Jurkat, Clone E6-1 (cell line): ENCODE data around the gene DERL3.

Source experiments
- DNase-seq: peaks from one replicate; pipeline ENCODE4 v3.0.0-alpha.2; 2011; ENCODE audit warnings: low read depth, low spot score
- H3K4me3 ChIP-seq: 2 replicates; pipeline ENCODE4 v1.5.1; 2011; ENCODE audit warnings: mild to moderate bottlenecking, low read length, control low read depth, moderate library complexity

The DERL3 gene

DNA sequence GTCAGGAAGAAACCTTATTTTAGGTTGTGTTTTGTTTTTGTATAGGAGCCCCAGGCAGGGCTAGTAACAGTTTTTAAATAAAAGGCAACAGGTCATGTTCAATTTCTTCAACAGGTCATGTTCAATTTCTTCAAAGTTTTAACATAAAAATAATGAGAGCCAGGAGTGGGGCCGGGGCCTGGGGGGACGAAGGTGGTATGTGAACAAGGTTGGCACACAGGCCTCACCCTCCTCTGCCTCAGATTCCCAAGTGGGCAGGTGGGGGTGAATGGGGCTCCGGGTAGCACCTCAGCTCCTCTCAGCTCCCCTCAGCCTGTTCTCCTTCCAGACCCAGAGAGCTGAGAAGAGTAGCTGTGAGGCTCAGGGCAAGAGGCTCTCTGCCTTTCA, 4.4 kb downstream of the DERL3 start:
- no peak overlapping the region for H3K4me3 ChIP-seq
- no peak for DNase-seq

DNA sequence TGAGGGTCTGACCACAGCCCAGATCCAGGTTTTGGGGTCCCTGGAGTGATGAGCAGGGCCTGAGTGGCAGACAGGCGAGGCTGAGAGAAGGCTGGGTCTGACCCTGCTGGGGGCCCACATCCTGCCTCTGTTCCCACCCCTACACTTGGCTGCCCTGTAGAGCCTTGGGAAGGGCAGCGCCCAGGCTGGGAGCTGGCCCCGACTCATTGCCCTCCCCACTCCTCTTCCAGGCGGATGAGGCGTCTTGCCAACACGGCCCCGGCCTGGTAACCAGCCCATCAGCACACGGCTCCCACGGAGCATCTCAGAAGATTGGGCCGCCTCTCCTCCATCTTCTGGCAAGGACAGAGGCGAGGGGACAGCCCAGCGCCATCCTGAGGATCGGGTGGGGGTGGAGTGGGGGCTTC, 4.9 kb downstream of the DERL3 start:
- no peak overlapping the region for H3K4me3 ChIP-seq
- DNase-seq = no peak

DNA sequence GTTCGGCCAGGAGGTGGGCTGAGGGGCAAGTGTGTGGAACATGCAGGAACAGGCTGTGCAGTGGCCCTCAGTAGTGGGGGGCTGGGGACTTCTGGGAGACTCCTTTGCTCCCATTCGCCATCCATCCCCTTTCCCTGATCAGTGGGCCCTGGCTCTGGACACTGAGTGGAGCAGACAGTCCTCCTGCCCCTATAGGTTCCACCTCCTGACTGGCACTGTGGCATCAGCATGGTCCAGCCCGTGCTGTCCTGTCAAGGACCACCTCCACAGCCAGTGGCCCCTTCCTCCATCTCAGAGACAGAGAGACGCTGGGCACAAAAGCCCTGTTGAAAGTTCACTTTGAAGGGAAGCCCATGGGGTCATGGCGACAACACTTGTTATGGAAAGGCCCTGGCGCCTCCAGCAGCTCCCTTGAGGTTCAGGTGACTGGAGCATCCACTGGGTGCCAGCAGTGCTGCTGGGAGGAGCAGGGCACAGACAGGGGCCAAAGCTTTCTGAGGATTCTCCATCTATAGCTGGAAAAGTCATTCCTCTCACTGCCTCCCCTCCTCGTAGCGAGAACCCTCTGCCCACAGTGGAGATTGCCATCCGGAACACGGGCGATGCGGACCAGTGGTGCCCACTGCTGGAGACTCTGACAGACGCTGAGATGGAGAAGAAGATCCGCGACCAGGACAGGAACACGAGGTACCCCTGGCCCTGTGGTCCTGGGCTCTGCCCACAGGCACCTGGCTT, 5.6 kb downstream of the DERL3 start:
- DNase-seq = no peak
- H3K4me3 ChIP-seq = no peak overlapping the region

DNA sequence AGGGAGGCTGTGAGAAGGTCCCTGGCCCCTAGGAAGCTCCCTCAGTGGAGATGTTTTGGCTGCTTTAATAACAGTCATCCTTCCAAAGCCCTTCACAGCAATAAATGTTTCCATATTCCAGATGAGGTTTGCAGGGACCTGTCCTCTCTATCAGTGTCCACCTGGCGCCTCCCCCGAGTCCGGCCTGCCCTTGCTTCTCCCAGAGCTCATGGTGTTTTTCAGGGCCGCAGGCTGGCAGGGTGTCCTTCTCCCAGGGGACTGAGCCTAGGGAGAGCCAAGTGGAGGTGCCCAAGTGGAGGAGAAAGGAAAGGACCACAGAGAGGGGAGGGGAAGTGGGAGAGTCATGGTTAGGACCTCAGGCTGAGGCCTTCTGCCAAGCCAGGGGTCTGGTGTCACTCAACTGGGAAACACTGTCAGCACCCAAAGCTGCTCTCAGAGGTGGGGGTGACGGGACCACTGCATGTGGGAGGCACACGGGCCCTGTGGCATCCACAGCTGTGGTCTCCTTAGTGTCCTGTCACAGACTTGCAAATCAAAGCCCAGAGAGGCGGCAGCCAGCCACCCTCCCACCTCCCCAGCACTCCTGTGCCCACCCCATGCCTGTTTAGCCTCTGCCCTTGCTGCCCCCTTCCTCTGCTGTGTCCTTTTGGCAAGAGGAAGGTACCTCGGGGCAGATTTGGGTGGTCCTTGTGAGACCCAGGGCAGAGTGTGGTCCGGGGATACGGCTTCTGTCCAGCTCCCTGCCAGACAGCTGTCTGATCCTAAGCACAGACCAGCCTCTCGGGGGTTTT, 6.4 kb downstream of the DERL3 start:
- no peak for DNase-seq
- H3K4me3 ChIP-seq = no peak overlapping the region

DNA sequence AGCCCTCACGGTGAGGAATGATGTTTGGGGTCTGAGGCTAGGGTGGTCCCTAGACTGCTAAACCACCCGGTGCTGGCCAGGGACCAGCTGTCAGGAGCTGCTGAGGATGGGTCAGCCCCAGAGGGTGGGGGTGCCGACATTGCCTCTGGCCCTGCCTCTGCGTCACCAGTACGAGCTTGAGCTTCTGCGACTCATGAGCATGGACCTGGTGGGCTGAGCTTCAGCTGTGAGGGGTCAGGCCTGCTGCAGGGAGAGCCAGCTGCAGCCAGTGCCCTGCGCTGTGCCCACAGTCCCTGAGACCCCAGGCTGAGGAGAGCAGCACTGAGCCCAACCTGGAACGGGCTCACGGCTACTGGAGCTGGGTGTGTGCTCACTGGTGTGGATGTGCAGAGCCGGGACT, 7.0 kb downstream of the DERL3 start:
- H3K4me3 ChIP-seq = no peak overlapping the region
- no peak for DNase-seq

DNA sequence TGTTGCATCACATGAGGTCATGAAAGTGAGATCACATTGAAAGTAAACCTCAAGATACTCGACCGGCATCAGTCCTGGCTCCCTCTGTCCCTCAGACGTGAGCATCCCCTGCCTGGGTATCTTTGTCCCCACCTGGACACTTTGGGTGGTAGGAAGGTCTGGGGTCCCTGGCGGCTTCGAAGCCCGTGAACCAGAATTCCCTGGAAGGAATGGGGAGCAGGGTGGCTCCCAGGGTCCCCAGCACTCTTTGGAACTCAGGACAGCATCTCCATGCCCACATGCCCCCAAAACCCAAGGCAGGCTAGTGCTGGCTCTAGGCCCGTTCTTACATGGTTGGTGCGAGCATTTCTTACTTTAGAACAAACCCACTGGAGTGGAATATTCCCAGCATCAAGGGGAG, 7.5 kb downstream of the DERL3 start:
- no peak overlapping the region for H3K4me3 ChIP-seq
- DNase-seq = no peak

DNA sequence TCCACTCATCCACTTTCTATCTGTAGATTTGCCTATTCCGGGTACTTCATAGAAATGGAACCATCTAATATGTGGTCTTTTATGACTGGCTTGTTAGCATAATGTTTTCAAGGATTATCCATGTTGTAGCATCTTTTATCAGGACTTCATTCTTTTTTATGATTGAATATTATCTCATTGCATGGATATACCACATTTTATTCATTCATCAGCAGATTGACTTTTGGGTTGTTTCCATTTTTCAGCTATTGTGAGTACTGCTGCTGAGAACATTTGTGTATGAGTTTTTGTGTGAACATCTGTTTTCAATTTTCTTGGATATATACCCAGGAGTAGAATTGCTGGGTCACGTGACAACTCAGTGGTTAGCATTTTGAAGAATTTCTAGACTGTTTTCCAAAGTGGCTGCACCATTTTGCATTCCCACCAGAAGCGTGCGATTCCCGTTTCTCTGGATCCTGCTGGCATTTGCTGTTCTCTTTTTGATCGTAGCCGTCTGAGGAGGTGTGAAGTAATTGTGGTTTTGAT, 8.9 kb downstream of the DERL3 start:
- no peak overlapping the region for H3K4me3 ChIP-seq
- no peak for DNase-seq

DNA sequence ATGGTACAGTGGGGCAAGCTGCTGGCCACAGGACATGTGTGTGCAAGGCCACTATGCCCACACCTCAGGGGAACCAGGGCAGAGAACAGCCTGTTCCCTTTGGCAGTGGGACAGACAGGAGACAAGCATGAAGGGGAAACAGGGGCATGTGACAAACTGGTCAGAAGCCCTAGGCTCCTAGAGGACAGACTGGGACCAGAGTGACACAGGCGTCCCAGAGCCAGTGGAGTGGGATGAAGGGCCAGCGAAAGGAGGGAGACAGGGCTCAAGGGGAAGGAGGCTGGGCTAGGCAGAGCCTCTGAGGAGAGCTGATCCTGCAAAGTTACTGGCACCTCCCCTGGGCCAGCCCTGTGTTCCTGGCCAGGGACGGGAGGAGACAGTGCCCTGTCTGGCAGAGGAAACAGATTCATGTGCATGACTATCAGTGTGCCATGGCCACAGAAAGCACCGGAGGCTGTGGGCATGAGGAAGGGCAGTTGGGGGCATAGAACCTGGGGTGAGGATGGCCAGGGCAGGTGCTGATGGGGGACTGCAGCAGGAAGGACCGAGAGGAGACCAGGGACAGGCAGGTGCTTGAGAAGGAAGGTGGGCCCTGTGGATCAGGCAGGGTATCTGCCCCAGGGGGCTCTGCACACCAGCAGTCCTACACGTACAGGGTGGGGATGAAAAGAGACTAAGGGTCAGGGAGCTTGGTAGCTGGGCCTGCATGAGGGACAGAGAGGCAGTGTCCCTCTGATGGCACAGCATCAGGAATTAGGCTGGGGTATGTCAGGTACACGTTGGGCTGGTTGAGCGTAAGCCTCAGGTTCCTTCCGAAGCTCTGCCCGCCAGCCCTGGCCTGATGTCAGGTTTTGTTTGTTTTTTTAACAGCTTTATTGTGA, 9.8 kb downstream of the DERL3 start:
- DNase-seq = no peak

DNA sequence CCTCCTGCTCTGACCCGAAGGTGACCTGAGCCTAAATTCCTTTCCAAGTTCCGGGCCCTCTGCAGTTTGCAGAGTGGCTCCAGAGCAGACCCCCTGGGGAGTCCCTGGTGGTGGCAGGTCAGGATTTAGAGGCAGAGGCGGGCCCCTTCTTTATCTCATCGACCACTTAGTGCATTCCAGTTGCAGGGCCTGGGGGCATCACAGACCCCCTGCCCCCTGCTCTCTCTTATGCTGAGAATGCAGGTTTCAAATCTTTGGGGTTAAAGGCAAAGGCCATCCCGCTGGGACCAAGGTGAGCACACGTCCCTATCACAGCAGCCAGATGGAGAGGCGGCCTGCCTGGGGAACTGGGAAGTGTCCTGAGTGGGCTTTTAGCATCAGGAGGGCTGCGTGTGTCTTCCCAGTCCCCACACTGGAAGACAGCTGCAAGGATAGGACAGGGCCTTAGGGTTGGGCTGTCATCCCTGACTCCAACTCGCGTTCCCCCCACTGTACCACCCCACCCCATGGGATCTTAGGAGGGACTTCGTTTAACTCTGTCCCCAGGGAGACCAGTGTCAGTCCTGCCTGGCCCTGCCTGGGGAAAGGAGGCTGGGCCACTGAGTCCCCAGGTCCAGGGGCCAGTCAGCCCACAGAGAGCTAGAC, 11.3 kb downstream of the DERL3 start:
- H3K4me3 ChIP-seq = no peak overlapping the region
- no peak for DNase-seq

More for the DNA sequence above, 9.8 kb downstream of the DERL3 start:
- H3K4me3 ChIP-seq = no peak overlapping the region

DNA sequence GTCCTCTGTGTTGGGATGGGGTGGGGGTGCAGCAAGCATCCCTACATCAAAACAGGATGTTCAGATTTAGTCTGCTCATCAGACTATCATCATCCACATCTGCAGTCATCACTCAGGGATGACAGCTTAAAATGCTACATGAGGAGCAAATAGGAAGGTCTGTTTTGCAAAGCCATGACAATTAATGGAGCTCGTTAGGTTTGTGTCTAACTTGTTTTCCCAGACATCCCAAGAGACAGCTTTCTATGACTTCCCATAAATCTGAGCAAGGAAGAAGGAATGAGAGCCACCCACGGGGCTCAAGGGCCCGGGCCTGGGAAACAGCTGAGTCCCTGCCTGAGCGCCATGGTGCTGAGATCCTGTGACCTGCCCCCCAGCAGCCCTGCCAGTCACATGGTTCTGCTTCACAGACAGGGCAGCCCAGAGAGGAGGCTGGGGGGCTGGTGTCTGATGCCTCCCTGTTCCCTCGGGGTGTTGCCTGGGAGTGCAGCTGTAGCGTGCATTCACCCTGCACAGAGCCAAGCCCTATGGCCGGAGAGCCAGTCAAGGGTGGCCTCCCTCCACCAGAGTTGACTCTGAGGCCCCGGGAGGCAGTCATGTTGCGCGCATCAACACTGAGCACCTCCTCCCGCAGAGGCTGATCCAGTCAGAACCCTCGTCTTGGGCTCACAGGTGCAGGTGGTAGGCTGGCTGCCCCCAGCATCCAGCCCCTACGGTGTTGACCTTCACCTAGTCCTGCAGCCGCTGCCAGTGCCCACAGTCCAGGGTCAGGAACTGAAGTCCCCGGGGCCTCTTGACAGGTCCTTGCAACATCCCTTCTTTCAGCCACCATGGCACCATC, 12.1 kb downstream of the DERL3 start:
- H3K4me3 ChIP-seq = no peak overlapping the region
- no peak for DNase-seq

DNA sequence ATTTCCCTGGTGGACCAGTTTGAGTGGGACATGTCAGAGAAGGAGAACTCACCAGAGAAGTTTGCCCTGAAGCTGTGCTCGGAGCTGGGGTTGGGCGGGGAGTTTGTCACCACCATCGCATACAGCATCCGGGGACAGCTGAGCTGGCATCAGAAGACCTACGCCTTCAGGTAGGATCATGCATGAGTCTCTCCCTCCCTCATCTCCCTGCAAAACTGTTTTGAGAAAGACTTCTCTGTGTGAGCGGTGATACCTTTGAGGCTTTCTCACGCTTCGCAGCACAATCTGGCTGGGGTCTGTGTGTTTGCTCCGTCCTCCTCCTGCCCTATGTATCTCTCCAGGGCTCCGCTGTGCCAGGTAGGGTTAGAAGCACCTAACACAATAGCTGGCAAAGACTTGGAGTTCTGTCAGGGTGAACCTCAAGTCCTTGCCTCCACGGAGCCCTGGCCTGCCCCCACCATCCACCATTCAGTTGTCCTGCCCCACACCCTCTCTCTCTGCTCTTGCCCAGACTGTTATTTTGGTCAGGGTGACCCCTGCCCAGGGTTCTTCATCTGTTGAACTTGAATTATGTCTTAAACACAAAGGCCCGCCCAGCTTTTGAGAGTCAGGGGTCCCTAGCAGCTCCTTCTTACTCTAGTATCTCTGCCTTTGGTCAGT, 13.4 kb downstream of the DERL3 start:
- no peak overlapping the region for H3K4me3 ChIP-seq
- DNase-seq = no peak

DNA sequence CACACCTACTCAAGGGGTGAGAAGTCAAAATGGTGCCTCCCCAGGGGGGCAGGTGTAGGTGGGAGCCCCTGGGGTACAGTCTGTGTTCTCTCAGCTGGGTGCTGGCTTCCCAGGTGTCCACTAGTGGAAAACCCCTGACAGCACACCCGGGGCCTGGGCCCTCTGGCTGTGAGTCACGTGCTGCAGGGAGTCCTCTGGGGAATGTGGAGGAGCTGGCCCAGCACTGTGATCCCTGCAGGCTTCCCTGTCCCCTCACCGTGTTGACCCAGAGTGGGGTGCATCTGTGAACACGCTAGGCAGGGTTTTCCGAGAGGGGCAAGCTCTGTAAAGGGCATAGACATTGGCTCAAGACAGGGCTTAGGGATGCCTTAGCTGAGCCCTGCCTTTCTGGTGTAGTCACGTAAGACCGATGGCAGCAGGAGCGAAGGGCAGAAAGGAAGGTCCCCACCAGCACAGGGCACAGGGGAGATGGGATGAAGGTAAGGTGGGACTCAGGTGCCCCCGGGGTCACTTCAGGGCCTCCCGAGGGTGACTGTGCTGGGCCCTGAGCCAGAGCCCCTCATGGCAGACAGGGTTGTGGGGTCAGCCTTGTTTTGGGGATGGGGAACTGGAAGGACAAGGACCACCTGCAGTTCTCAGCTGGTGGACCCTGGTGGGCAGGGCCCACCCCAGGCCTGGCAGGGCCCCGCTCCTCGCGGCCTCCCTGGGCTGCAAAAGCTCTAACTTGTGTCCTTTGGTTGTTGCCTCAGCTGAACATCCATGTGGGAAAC, 14.1 kb downstream of the DERL3 start:
- H3K4me3 ChIP-seq = no peak overlapping the region
- DNase-seq = no peak

DNA sequence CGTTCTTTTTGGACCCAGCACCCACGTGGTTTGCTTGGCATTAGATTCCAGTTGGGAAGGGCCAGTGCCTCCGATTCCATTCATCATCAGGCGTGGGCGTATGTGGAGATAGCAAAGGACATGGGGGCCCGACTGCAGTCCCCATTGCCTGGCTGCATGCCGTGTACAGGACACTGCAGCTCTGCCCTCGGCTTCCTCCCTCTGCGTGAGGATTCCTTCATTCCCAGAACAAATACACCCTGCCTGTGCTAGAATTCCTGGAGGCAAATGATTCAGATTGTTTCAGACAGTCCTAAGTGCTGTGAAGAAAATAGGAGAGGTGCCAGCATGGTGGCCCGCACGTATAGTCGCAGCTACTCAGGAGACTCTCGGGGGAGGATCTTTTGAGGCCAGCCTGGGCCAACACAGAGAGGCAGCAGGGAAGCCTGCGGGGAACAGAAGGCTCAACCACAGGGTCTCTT, 15.4 kb downstream of the DERL3 start:
- H3K4me3 ChIP-seq = no peak overlapping the region
- DNase-seq = no peak

DNA sequence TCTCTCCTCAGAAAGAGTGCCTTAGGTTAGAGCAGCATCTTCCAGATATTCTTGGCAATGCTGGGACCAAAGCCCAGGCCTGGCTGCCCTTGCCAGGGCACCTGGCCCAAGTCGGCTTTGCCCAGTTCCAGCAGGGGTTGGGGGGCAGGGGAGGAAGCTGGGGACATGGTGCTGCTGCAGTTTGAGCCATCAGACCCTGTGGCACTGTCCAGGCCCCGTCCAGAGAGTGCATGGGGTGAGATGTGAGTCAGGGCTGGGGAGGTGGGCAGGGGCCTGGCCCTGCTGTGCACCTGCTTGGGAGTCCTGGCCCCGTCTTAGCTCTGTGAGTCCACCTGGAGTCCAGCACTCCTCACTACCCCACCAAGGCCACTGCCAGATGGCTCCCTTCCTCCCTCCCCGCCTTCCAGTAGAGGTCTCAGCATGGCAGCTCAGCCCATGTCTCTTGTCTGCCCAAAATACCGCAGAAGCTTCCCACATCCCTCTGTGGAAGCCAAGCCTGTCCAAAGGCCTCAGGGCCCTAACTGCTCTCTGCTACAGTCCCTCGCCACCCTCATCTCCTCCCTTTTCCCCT, 16.6 kb downstream of the DERL3 start:
- no peak overlapping the region for H3K4me3 ChIP-seq

DNA sequence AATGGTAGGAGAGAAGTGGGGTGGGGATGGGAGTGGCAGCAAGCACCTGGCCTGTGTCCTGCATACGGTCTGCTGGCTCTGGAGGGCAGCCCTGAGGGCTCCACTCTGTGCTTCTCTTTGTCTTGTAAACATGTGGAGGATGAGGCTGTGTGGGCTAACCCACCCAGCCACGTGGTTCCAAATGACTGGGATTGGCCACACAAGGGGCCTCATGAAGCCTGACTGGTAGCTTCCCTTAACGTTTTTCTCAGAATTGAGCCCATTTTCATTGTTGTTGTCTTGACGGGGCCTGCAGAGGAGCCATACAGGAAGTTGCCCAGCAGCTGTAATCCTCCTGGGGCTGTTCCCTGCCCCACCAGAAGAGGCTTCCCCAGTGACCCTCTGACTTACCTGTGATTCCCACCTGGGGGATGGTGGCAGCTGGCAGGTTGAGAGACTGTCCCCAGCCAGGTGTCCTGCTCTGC, 18.0 kb downstream of the DERL3 start:
- no peak for DNase-seq

More for the DNA sequence above, 16.6 kb downstream of the DERL3 start:
- no peak for DNase-seq

DNA sequence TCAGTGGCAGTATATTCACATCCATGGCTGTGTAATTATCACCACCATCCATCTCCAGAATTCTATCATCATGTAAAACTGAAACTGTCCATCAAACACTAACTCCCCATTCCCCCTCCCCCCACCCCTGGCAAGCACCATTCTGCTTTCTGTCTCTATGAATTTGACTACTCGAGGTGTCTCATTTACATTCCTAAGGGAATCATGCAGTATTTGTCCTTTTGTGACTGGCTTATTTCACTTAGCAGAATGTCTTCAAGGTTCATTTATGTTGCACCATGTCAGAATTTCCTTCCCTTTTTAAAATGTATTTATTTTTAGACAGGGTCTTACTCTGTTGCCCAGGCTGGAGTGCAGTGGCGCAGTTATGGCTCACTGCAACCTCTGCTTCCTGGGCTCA, 20.3 kb downstream of the DERL3 start:
- no peak overlapping the region for H3K4me3 ChIP-seq
- no peak for DNase-seq

More for the DNA sequence above, 18.0 kb downstream of the DERL3 start:
- no peak overlapping the region for H3K4me3 ChIP-seq
